B cell (primary cell): ENCODE measurements around the gene HAPSTR1. TPM values are rescaled to one million over a fixed set of nuclear protein-coding genes. Genes with fewer than 3 reads are reported as not detected.

Experiments used
- ATAC-seq: fragments of 200-7000 bp; cut with Tn5 transposase; one replicate; pipeline ENCODE4 v1.10.0; 2021; ENCODE audit warnings: low read depth, mild to moderate bottlenecking, moderate number of reproducible peaks, moderate library complexity
- CTCF ChIA-PET: fragments of 350-600 bp; sonication (Branson Sonifier 250); formaldehyde crosslinking; loops from one replicate; lab custom pipeline; 2021; ENCODE audit warnings: antibody characterized with exemption, inconsistent platforms; lab: Charles Lee
- POLR2A ChIA-PET: fragments of 350-600 bp; sonication (Branson Sonifier 250); formaldehyde crosslinking; loops from one replicate; lab custom pipeline; 2021; ENCODE audit warnings: antibody characterized with exemption; lab: Charles Lee
- DNase-seq: peaks from one replicate; pipeline ENCODE4 v3.0.0; 2013
- H2AFZ ChIP-seq: 2 replicates; pipeline ENCODE4 v1.6.1; 2012; ENCODE audit warnings: mild to moderate bottlenecking, low read depth, low read length; ENCODE audit not compliant: insufficient read depth, poor library complexity, severe bottlenecking
- H3K27ac ChIP-seq, 2 donors: 1 replicate in 1 of 2; 2 replicates in 1 of 2; pipeline ENCODE4 v1.5.1; 2012 to 2013; ENCODE audit warnings: low read length in 2 of 2, mild to moderate bottlenecking in 2 of 2, moderate library complexity in 1 of 2
- H3K27me3 ChIP-seq, 4 experiments: fragments of 200-600 bp in 1 of 4; sonication (generic) in 1 of 4; replicated peaks in 1 of 4; 1 replicate in 2 of 4; 2 replicates in 2 of 4; pipeline versions ENCODE4 v1.6.1 to v1.7.0; 2013 to 2016; ENCODE audit warnings: low read length in 3 of 4, mild to moderate bottlenecking in 2 of 4, mixed read lengths in 1 of 4, moderate library complexity in 1 of 4; ENCODE audit not compliant: insufficient read depth in 4 of 4, control insufficient read depth in 3 of 4; ENCODE audit errors: control extremely low read depth in 1 of 4
- H3K36me3 ChIP-seq, 2 experiments: replicated peaks in 1 of 2; 1 replicate in 1 of 2; 2 replicates in 1 of 2; pipeline versions ENCODE4 v1.6.1 to v1.7.1; 2013; ENCODE audit warnings: low read length in 1 of 2; ENCODE audit not compliant: insufficient read depth in 2 of 2, control insufficient read depth in 1 of 2; ENCODE audit errors: control extremely low read depth in 1 of 2, extremely low read depth in 1 of 2
- H3K4me1 ChIP-seq, 2 donors: fragments of 200-600 bp in 1 of 2; sonication (generic) in 1 of 2; 1 replicate in 1 of 2; 2 replicates in 1 of 2; pipeline versions ENCODE4 v1.5.1 to v1.6.1; 2013 to 2017; ENCODE audit warnings: low read length in 2 of 2; ENCODE audit not compliant: control insufficient read depth in 2 of 2, insufficient read depth in 2 of 2
- H3K4me2 ChIP-seq: replicated peaks from 2 replicates; pipeline ENCODE3; 2012; ENCODE audit warnings: mild to moderate bottlenecking, low read depth, low read length; ENCODE audit not compliant: poor library complexity, severe bottlenecking
- H3K4me3 ChIP-seq, 5 experiments: fragments of 200-600 bp in 1 of 5; sonication (generic) in 1 of 5; 1 replicate in 3 of 5; 2 replicates in 2 of 5; pipeline versions ENCODE4 v1.5.1 to v1.7.0; 2011 to 2016; ENCODE audit warnings: low read length in 4 of 5, mild to moderate bottlenecking in 4 of 5, low read depth in 2 of 5, control low read depth in 1 of 5, moderate library complexity in 1 of 5; ENCODE audit not compliant: insufficient read depth in 1 of 5; ENCODE audit errors: control extremely low read depth in 1 of 5, extremely low read depth in 1 of 5
- H3K79me2 ChIP-seq: fragments of 200-600 bp; sonication (generic); one replicate; pipeline ENCODE4 v1.6.0; 2016; ENCODE audit warnings: low read length; ENCODE audit not compliant: control insufficient read depth, insufficient read depth
- H3K9ac ChIP-seq: fragments of 200-600 bp; sonication (generic); 2 replicates; pipeline ENCODE4 v1.6.1; 2017; ENCODE audit warnings: mild to moderate bottlenecking, low read length, moderate library complexity
- H3K9me3 ChIP-seq, 3 donors: one replicate each; pipeline versions ENCODE4 v1.6.1 to v1.7.1; 2013; ENCODE audit warnings: low read length in 2 of 3; ENCODE audit not compliant: control insufficient read depth in 2 of 3, insufficient read depth in 1 of 3; ENCODE audit errors: control extremely low read depth in 1 of 3
- H4K20me1 ChIP-seq: 2 replicates; pipeline ENCODE4 v1.6.0; 2012; ENCODE audit warnings: mild to moderate bottlenecking, low read length; ENCODE audit not compliant: insufficient read depth, control insufficient read depth, poor library complexity, severe bottlenecking
- H3K27ac Mint-ChIP-seq: one replicate; pipeline ENCODE4 v1.8.0; 2021; ENCODE audit warnings: mixed read lengths
- H3K27me3 Mint-ChIP-seq: one replicate; pipeline ENCODE4 v1.8.0; 2021; ENCODE audit warnings: mixed read lengths
- H3K4me1 Mint-ChIP-seq: one replicate; pipeline ENCODE4 v1.8.0; 2021; ENCODE audit warnings: mixed read lengths
- H3K4me3 Mint-ChIP-seq: one replicate; pipeline ENCODE4 v1.8.0; 2021; ENCODE audit warnings: mixed read lengths
- H3K9me3 Mint-ChIP-seq: one replicate; pipeline ENCODE4 v1.8.0; 2022; ENCODE audit warnings: mixed read lengths; ENCODE audit not compliant: insufficient read depth
- CTCF ChIP-seq: fragments of 200-600 bp; IDR thresholded peaks from one replicate; pipeline ENCODE4 v1.8.0; 2022; ENCODE audit warnings: antibody characterized with exemption, mild to moderate bottlenecking
- EZH2 ChIP-seq: IDR thresholded peaks from 2 replicates; pipeline ENCODE4 v1.6.1; 2012; ENCODE audit warnings: borderline replicate concordance, low read depth, mild to moderate bottlenecking, moderate library complexity, low read length; ENCODE audit not compliant: insufficient read depth, poor library complexity, severe bottlenecking
- WGBS: methylation state at CpG from one replicate; pipeline ENCODE4 v1.1.5; 2013; ENCODE audit warnings: missing lambda C conversion rate; ENCODE audit not compliant: insufficient coverage; 5-methylcytosine and 5-hydroxymethylcytosine counted together
- intact Hi-C: fragments of 100-400 bp; cut with micrococcal nuclease; formaldehyde crosslinking; loops from one replicate; pipeline ENCODE4 v1.10.0; 2022
- polyA plus RNA-seq: library from polyadenylated mRNA; depleted of rRNA; stranded (reverse); fragments of >200 nt; gene quantifications from 2 replicates; pipeline ENCODE4 v1.2.3, GENCODE V29; 2012
- total RNA-seq, 2 donors: library from RNA; stranded (reverse); fragments of 120-200 nt in 1 of 2; gene quantifications; 1 replicate in 1 of 2; 2 replicates in 1 of 2; pipeline versions ENCODE4 v1.2.3 to v1.2.4, GENCODE V29; 2013 to 2022

Gene HAPSTR1
- total and polyA plus RNA-seq, 2 donors (not counting 1 experiment from before 2014, with no cell fraction given) = 35.5 to 99.2 TPM

DNA sequence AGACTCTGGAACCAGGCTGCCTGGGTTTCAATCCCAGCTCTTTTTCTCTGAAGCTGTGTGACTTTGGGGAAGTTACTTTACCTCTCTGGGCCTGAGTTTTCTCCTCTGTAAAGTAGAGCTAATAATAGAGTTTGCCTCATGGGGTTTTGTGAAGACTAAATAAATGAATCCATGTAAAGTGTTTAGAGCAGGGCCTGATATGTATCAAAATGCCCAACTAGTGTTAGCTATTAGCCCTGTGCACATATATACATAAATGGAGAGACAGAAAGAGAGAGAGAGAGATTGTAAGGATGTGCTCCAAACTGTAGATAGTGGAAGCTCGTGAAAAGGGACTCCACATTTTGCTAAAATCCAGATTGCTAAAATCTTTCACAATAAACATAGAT, 44.8 kb upstream of the HAPSTR1 start:
- Histone ChIP-seq H3K9ac (no peak overlapping the region), H3K79me2 (no peaks in the 10 kb centered on the region), H3K27ac (no peak overlapping the region), H3K4me2 (no peak overlapping the region), H4K20me1 (no peaks in the 10 kb centered on the region), H3K4me3 (no peak overlapping the region), H2AFZ (no peak overlapping the region), H3K27me3 (peaks cover 0 to 3% (median 0%) of the 10 kb centered on the region in 4 experiments), H3K36me3 (no peaks in the 10 kb centered on the region), H3K4me1 (no peaks in the 10 kb centered on the region), H3K9me3 (peaks cover 0 to 8% (median 0%) of the 10 kb centered on the region in 3 donors)
- Mint-ChIP-seq H3K4me1 (no peaks in the 10 kb centered on the region), H3K9me3 (peaks cover 5% of the 10 kb centered on the region), H3K4me3 (no peak overlapping the region), H3K27ac (no peak overlapping the region), H3K27me3 (no peaks in the 10 kb centered on the region)
- WGBS = no CpG with 5 or more reads among the region's 1 CpG
- DNase-seq = no peak
- ChIA-PET POLR2A (no interaction called here), CTCF (interaction anchor here (1.0 to 2.0 kb wide), 2 partner anchors 13 to 38 kb away, joined by 4 read pairs; no protein-coding TSS in a partner anchor)
- TF ChIP-seq EZH2 (no peak), CTCF (no peak)
- no peak for ATAC-seq
- intact Hi-C loops = no loop called here

GRCh38 chr16:9047689-9048301, 43.6 kb upstream of the HAPSTR1 start:
- intact Hi-C loops = no loop called here
- H3K4me3 Mint-ChIP-seq = no peak overlapping the region
- Histone ChIP-seq H2AFZ (no peak overlapping the region), H3K9me3 (peaks cover 0 to 4% (median 0%) of the 10 kb centered on the region in 3 donors), H3K4me3 (no peak overlapping the region), H3K27me3 (peaks cover 0 to 3% (median 0%) of the 10 kb centered on the region in 4 experiments), H3K79me2 (no peaks in the 10 kb centered on the region), H3K4me1 (no peaks in the 10 kb centered on the region), H4K20me1 (no peaks in the 10 kb centered on the region), H3K9ac (no peak overlapping the region), H3K4me2 (no peak overlapping the region), H3K36me3 (no peaks in the 10 kb centered on the region), H3K27ac (no peak overlapping the region)
- ATAC-seq (no peak), DNase-seq (no peak)
- CTCF ChIA-PET = interaction anchor here (1.0 kb wide), 1 partner anchor 14 kb away, joined by 4 read pairs; no protein-coding TSS in a partner anchor
- POLR2A ChIA-PET = no interaction called here
- WGBS = 7% methylated on average over 2 of the region's 7 CpGs
- no peaks in the 10 kb centered on the region for H3K27me3 Mint-ChIP-seq
- TF ChIP-seq EZH2 (no peak), CTCF (no peak)
- no peaks in the 10 kb centered on the region for H3K4me1 Mint-ChIP-seq
- H3K9me3 Mint-ChIP-seq = peaks cover 5% of the 10 kb centered on the region
- H3K27ac Mint-ChIP-seq = no peak overlapping the region
